Muscle of back (tissue), 13 donors: Measurements from ENCODE around the gene LSP1. TPM values are rescaled to one million over a fixed set of nuclear protein-coding genes. Genes with fewer than 3 reads are reported as not detected.
"Not testable (repeated sequence)": the region's sequence is repeated elsewhere in the genome, so short reads cannot be mapped to it uniquely, and the experiment has no call there.

Experiments used
- DNase-seq, 3 donors: peaks; one replicate each; pipeline versions ENCODE4 v3.0.0 to v3.0.0-alpha.2; 2013
- long read RNA-seq, 9 donors: transcript quantifications; one replicate each; lab custom pipeline, GENCODE V29; 2026
- polyA plus RNA-seq, 10 donors: library from polyadenylated mRNA; unstranded; fragments of 120-200 nt; gene quantifications; one replicate each; pipeline ENCODE4 v1.2.1, GENCODE V29; 2013; ENCODE audit not compliant: insufficient read length in 10 of 10

LSP1 gene, protein sequence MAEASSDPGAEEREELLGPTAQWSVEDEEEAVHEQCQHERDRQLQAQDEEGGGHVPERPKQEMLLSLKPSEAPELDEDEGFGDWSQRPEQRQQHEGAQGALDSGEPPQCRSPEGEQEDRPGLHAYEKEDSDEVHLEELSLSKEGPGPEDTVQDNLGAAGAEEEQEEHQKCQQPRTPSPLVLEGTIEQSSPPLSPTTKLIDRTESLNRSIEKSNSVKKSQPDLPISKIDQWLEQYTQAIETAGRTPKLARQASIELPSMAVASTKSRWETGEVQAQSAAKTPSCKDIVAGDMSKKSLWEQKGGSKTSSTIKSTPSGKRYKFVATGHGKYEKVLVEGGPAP
- 10 to 100 TPM; 25.7 to 81.2 (median 44.8) TPM for polyA plus RNA-seq
- long read RNA-seq, donor 1, partial matches to known transcripts, result 13,735 of 16,030 reads
- long read RNA-seq, donor 1, other reads (novel, unspliced or antisense), result 2,290 of 16,030 reads
- long read RNA-seq, donor 2, partial matches to known transcripts, result 8,603 of 10,696 reads
- long read RNA-seq, donor 2, other reads (novel, unspliced or antisense), result 2,092 of 10,696 reads
- long read RNA-seq, donor 3, result 0 reads
- long read RNA-seq, donor 4, result 0 reads
- long read RNA-seq, donor 5, partial matches to known transcripts, result 19,487 of 23,306 reads
- long read RNA-seq, donor 5, other reads (novel, unspliced or antisense), result 3,818 of 23,306 reads
- long read RNA-seq, donor 6, partial matches to known transcripts, result 12,226 of 14,475 reads
- long read RNA-seq, donor 6, other reads (novel, unspliced or antisense), result 2,245 of 14,475 reads
- long read RNA-seq, donor 7, partial matches to known transcripts, result 0 of 1 reads
- long read RNA-seq, donor 7, other reads (novel, unspliced or antisense), result 0 of 1 reads
- long read RNA-seq, donor 8, partial matches to known transcripts, result 0 of 1 reads
- long read RNA-seq, donor 8, other reads (novel, unspliced or antisense), result 0 of 1 reads
- long read RNA-seq, donor 9, partial matches to known transcripts, result 0 of 3 reads
- long read RNA-seq, donor 9, other reads (novel, unspliced or antisense), result 0 of 3 reads

DNA sequence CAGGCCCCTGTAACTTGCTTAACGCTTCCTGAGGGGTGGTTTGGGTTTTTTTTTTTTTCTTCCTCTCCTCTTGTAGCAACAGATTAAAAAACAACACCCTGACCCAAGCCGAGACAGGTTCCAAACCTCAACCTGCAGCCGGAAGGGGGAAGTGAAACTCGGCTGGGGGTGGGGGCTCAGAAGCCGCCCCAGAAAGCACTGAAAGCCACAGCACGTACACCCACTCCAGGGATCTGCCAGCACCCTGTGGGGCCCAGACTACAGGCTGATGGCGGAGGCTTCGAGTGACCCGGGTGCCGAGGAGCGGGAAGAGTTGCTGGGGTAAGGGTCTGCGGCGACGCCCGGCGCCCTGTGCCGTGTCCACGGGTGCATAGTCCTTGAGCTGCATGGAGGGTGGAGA lies at the start of gene LSP1:
Gene LSP1 (plus strand): TSS at position 208 of the 400 bp plus-strand sequence. CDS start 61 bp downstream, at position 269.
- DNase-seq, result peak in 1 of 3 donors; percentile 29

DNA sequence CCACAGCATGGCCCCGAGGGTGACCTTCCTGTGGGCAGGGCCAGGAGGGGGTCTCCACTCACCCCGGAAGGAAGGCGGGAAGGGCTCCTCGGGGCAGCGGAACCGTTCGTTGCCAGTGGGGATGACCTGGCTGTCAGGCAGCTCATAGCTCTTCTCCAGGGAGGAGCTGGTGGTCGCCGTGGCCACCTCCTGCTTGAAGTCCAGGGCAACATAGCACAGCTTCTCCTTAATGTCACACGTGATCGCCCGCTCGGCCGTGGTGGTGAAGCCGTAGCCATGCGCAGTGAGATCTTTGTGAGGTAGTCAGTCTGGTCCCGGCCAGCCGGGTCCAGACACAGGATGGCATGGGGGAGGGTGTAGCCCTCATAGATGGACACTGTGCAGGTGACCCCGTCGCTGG lies 49.6 kb upstream of the LSP1 start:
- no peak for DNase-seq

DNA sequence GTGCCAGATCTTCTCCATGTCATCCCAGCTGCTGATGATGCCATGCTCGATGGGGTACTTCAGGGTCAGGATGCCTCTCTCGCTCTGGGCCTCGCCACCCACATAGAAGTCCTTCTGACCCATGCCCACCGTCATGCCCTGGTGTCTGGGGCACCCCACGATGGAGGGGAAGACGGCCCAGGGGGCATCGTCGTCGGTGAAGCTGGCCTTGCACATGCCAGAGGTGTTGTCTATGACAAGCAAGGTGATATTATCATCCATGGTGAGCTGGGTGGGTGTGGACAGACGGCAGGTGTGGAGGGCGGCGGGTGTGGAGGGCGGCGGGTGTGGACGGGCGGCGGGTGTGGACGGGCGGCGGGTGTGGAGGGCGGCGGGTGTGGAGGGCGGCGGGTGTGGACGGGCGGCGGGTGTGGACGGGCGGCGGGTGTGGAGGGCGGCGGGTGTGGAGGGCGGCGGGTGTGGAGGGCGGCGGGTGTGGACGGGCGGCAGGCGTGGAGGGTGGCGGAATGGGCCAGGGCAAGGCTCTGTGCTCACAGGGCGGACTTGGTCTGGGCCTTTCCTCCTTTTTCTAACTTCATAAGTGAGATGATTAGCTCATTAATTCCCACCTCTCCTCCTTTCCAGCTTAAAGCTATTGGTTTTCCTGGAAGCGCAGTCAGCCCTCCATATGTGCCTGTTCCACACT lies 48.9 kb upstream of the LSP1 start:
- DNase-seq, result not testable (repeated sequence)

DNA sequence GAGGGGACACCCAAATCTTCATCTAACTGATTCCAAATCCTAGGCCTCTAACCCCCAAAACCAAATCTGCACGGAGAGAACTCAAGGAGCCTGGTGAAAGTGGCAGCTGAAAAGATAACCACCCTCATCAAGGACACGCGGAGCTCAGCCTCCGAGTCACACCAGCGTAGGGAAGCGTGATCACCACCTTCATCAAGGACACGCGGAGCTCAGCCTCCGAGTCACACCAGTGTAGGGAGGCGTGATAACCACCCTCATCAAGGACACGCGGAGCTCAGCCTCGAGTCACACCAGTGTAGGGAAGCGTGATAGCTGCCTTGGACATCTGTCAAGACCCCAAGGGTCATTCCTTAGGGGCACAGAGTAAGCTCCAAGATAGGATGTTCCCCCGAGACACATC lies 47.4 kb upstream of the LSP1 start:
- DNase-seq, result no peak

DNA sequence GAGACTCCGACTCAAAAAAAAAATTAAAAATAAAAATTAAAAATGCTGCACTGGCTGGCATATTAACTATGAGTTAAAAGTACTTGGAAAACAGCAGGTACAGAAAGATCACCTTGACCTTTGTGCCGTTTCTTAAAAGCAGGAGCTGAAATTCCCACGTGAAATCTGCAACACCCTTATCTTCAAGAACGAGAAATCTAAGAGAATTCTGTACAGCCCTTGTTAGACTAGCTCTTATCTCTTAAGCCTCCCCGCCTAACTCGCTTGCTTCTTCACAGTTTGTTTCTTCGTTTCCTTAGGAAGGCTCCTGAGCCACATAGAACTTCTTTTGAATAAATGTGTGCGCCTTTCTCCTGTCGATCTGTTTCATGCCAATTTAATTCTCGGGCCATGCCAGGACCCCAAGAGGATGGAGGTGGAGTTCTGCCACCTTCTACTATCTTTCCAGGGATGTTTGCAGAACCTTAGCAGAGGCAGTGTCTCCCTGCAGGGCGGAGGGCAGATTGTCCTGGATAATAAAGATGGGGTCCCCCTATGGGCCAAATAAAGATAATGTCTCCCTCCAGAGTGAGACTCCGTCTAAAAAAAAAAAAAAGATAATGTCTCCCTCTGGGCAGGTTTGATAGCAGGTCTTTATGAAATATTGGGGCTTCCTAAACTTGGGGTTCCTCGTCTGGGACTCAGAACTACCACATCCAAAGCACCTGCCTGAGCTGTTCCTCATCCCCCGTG lies 45.5 kb upstream of the LSP1 start:
- no peak for DNase-seq

DNA sequence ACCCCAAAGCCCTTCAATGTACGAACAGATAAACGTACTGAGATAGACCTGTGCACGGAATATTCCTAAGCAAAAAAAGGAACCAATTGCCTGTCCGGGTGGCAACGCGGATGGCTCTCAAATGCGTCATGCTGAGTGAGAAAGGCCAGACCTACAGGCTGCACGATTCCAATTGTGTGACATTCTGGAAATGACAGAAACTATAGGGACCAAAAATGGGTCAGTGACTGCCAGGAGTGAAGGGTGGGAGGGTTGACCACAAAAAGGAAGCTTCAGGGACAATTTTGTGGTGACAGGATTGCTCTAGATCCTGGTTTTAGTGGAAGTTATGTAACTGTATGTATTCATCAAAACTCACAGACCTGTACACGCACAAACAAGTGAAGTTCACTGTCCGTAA lies 42.1 kb upstream of the LSP1 start:
- no peak for DNase-seq

DNA sequence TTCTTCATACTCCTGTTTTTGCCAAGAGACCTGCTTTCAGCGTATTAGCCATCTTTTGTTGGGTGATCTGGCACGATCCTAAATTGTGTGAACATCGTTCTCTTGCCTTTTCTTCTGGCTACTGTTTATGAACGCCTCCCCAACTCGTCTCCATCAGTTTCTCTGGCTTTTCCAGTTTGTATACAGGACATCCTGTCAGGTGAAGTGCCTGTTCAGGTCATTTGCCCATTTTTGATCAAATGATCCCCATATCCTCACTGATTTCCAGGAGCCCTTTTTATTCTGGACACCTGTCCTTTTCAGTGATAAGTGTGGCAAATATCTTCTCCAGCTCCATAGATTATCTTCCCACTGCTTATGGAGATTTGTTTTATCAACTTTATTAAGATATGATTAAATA lies 40.6 kb upstream of the LSP1 start:
- no peak for DNase-seq

DNA sequence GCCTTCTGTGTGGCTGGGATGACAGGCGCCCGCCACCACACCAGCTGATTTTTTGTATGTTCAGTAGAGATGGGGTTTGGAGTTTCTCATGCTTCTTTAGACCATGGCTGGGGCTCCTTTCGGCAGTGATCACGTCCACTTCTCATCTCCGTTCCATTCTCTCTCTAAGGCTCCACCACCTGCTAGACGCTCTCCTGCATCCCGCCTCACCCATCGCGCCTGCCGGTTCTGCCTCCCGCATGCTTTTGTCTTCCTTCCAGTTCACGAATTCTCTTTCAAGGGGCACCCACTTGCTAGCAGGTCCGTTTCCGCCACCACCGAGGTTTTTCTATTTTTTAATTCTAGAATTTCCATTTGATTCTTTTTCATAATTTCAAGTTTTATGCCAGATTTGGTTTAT lies 40.1 kb upstream of the LSP1 start:
- DNase-seq, result no peak

DNA sequence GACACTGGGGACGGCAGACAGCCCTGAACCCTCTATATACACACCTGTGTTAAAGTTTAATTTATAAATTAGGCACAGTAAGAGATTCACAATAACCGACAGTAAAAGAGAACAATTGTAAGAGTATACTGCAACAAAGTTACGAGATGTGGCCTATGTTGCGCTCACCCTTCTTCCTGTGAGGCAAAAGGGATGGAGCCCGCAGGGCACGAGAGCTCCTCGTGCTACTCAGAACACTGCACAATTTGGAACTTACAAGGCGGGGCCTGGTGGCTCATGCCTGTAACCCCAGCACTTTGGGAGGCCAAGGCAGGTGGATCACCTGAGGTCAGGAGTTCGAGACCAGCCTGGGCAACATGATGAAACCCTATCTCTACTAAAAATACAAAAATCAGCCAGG lies 39.5 kb upstream of the LSP1 start:
- not testable (repeated sequence) for DNase-seq

DNA sequence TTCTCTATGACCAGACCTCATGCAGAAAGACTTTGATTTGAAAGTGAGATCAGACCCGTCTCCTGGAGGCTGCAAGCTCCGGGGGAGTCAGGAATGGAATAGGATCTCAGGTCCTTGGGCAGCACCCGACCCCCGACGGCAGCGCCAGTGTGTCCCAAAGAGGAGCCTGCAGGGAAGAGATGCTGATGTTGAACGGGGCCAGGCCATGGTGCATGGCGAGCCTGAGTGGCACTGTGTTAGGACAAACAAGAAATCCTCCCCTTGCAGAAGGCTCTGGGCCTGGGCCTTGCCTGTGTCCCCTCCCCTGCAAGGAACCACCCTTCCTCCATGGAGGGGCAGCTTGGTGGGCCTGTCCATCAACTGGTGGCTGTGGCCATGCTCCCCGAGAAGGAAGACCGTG lies 38.2 kb upstream of the LSP1 start:
- no peak for DNase-seq

DNA sequence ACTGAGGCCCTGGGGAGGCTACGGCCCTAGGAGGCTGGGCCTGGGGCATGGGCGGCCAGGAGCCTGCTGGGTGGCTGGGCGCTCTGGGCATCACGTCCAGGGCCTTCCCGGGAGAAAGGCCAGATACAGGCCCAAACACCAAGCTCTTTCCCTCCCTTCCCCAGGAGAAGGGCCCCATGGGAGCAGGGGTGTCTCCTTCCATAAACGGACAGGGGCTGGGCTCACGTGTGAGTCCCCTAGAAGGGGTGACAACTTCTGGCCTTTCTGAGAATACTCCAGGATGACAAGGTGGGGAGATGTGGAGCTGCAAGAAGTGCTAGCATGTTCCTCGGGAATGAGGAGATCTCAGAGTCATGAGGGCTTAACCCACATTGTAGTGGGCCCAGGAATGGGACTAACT lies 37.6 kb upstream of the LSP1 start:
- DNase-seq, result no peak

DNA sequence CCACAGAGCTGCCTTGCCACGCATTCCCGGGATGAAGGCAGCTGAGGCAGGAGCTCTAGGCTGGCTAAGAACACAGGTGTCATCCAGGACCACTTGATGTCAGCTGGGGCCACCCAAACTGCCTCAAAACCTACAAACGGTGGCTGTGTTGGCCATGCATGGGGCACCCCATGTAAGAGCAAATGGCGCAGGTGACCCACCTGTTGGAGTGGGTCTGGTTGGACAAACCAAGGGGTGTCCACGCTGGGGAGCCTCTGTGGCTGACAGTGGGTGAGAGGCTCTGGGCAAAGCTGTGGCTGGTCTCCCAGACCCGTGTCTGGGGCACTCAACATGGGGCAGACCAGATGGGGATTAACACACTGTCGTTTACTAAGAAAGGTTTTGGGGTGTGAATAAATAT lies 37.1 kb upstream of the LSP1 start:
- no peak for DNase-seq

DNA sequence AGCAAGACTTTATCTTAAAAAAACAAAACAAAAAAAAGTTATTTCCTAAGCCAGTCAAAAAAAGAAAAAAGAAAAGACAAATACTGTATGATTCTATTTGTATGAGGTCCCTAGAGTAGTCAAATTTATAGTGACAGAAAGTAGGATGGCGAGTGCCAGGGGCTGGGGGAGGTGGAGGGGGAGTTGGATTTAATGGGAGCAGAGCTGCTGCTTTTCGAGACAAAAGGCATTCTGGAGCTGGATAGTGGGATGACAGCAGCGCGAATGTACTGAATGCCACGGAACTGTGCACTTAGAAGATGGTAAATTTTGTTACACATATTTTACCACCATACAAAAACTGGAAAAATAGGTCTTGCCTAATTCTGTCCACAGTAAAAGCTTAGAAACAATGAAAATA lies 35.9 kb upstream of the LSP1 start:
- DNase-seq, result no peak

DNA sequence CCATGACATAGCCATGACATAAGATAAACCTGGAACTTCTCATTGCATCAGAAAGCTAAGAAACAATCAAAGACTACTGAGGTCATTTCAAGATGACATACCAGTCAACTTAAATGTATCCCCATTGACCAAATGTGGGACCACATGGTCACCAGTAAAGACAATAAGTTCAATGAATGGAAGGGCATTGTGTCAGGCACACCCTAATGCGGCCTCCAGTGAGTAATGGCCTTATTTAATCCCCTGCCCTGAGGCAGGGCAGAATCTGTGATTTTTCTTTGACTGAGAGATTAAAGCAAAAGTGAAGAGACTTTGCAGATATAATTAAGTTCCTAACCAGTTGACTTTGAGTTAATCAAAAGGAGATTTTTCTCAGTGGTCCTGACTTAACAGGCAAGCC lies 35.4 kb upstream of the LSP1 start:
- no peak for DNase-seq

DNA sequence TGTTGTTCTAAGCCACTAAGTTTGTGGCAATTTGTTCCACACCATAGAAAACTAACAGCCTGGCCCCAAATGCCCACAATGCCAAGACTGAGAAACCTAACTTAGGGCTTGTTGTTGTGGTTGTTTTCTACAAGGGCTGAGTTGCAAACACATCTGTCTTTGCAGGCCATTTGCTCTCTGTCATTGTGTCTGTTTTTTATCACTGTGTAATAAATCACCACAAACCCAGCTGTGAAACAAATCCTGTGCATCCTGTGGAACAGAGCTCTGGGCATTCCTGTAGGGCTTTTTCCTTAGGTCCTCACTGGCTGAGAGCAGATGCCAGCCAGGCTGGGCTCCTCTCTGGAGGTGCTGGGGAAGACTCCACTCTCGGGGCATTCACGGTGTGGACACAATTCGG lies 33.8 kb upstream of the LSP1 start:
- no peak for DNase-seq

DNA sequence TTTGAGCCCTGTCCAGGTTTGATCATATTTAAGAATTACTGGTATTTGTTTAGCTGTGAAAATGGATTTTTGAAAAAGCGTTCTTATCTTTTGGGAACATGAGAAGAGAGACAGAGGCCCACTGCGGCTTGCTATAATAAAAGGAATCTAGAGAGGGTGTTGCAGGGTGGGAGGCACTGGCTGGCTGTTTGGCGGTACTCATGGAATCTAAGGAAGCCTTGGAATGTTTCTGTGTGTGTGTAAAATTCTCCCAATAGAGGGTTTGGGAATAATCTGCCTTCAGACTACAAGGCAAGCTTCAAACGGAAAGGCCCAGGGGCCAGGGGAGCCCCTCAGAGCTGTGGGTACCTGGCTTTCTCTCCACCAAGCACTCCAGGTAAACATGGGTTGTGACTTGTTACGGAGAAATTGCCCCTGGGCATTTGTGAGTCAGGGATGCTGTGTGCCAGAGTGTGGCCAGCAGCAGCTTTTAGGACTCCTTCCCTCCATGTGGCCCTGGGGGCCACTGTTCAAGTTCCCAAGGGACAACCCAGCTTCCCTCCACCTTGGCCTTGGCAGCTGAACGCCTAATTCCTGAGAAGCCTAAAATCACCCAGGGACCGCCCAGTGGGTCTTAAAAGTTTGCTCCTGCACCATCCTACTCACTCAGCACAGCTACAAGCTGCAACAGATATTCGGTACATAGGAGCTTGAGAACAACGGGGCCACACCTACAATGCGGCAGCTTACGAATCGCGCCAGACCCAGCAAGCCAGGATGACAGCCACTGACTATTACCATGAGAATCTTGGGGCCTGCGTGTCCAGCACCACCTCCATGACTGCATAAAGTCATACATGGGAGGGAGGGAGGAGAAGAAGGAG lies 32.2 kb upstream of the LSP1 start:
- no peak for DNase-seq

DNA sequence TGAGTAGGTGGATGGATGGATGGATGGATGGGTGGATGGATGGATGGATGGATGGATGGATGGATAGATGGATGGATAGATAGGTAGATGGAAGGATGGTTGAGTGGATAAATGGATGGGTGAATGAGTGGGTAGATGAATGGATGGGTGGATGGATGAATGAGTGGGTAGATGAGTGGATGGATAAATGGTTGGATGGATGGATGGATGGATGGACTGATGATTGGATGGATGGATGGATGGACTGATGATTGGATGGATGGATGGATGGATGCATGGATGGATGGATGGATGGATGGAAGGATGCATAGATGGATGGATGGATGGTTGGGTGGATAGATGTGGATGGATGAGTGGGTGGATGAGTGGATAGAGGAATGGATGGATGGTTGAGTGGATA lies 31.3 kb upstream of the LSP1 start:
- no peak for DNase-seq

DNA sequence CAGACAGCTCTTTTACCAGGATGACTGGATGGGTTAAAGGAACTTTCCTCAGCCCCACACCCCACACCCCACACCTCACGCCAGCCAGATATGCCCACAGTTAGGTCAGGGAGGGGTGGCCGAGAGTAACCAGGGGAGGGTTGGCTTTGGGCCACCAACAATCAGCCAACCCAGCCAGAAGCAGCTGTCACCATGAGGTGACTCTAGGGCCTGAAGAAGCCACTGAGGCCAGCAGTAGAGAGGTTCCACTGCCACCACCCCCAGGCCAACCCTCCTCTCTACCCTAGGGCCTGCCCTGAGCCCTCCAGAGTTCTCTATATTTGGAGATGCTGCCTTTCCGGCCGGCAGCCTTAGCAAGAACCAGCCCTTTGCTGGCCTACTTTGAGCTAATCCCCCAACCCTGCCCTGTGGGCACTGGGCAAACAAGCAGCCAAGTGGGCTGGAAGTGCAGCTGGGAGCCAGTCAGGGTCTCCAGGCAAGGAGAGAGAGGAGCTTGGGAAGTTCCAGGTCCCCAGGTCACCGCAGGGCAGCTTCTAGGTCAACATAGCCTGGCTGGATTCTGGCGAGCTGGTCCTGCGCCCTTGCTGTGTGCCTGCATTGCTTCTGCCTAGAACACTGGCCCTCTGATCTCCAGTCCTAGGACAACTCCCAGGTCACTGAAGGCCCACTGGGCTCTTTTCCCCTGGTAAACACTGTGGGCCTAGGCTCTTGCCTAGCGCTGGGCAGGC lies 30.1 kb upstream of the LSP1 start:
- DNase-seq, result no peak

DNA sequence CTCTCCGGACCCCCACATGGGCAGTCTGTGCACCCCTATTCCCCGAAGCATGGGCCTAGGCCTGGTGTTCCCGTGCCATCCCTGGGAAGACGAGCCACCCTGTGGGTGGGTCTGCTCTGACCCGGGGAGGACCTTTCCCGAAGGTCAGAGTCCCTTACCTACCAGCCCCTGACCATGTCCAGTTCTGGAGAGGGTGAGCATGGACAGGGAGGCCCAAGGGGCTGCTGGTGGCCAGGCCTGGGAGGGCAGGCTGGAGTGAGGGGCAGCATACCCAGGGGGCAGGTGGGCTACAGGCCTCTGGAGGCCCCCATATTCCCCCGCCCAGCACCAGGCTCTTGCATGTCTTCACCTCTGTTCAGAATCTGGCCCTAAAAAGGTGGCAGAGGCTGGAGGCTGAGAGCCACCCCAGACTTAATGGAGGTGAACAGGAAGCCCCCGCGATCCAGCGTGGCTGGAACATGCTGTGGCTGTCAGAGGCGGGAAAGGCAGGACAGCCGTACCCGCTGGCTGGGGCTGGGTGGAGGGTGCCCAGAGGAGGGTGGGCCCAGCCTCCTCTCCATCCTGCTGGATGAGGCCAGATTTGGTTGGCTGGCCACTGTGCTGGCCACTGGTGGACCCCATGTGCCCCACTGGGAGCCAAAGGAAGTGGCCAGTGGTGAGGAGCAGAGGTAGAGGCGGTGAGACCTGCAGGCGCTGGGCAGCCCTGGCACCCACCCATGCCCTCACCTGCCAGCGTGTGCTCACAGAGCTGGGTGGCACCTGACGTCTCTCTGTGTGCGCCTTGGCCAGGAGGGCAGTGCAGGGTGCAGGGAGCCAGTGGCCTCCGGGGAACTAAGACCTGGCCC lies 29.3 kb upstream of the LSP1 start:
- no peak for DNase-seq
